ENCODE measurements around the gene KCNAB1.

KCNAB1 gene

GRCh38 chr3:156251424-156251823 lies 131.0 kb downstream of the KCNAB1 start:
- no peak overlapping the region for H3K4me2 ChIP-seq (ENCODE audit: low read length)
- H3K9me3 ChIP-seq (ENCODE audit: control insufficient read depth, low read length) = no peaks in the 10 kb centered on the region
- no peaks in the 10 kb centered on the region for H3K27me3 ChIP-seq (ENCODE audit: control insufficient read depth, insufficient read depth, low read length)
- no peaks in the 10 kb centered on the region for H3K36me3 ChIP-seq (ENCODE audit: control insufficient read depth, insufficient read depth, low read length)
- H3K4me3 ChIP-seq (ENCODE audit: low read depth, low read length) = no peak overlapping the region
- H3K27ac ChIP-seq = no peak overlapping the region
- no peaks in the 10 kb centered on the region for H3K4me1 ChIP-seq
- no peak overlapping the region for H2AFZ ChIP-seq
- H3K9ac ChIP-seq = no peak overlapping the region
- TF ChIP-seq CTCF (IDR thresholded peaks at IDR 0.05) = no peak
- H3K79me2 ChIP-seq = no peaks in the 10 kb centered on the region

- Histone ChIP-seq H2AFZ (no peak overlapping the region), H3K4me3 (ENCODE audit: low read depth, low read length) (no peak overlapping the region), H3K9me3 (ENCODE audit: control insufficient read depth, low read length) (no peaks in the 10 kb centered on the region), H3K27ac (no peak overlapping the region), H3K27me3 (ENCODE audit: control insufficient read depth, insufficient read depth, low read length) (no peaks in the 10 kb centered on the region), H3K4me2 (ENCODE audit: low read length) (no peak overlapping the region), H3K4me1 (no peaks in the 10 kb centered on the region), H3K36me3 (ENCODE audit: control insufficient read depth, insufficient read depth, low read length) (no peaks in the 10 kb centered on the region), H3K79me2 (no peaks in the 10 kb centered on the region), H3K9ac (no peak overlapping the region)
- no peak for TF ChIP-seq CTCF (IDR thresholded peaks at IDR 0.05)
These were observed 132.3 kb downstream of the KCNAB1 start for GRCh38 chr3:156252656-156253055.

GRCh38 chr3:156253150-156253549 lies 132.8 kb downstream of the KCNAB1 start:
- no peak overlapping the region for H2AFZ ChIP-seq
- no peaks in the 10 kb centered on the region for H3K4me1 ChIP-seq
- H3K4me3 ChIP-seq (ENCODE audit: low read depth, low read length) = no peak overlapping the region
- no peaks in the 10 kb centered on the region for H3K27me3 ChIP-seq (ENCODE audit: control insufficient read depth, insufficient read depth, low read length)
- no peak for TF ChIP-seq CTCF (IDR thresholded peaks at IDR 0.05)
- no peaks in the 10 kb centered on the region for H3K9me3 ChIP-seq (ENCODE audit: control insufficient read depth, low read length)
- no peak overlapping the region for H3K9ac ChIP-seq
- no peaks in the 10 kb centered on the region for H3K79me2 ChIP-seq
- H3K4me2 ChIP-seq (ENCODE audit: low read length) = no peak overlapping the region
- no peaks in the 10 kb centered on the region for H3K36me3 ChIP-seq (ENCODE audit: control insufficient read depth, insufficient read depth, low read length)
- H3K27ac ChIP-seq = no peak overlapping the region

GRCh38 chr3:156256256-156256655 lies 135.9 kb downstream of the KCNAB1 start:
- Histone ChIP-seq H3K4me3 (ENCODE audit: low read depth, low read length) (no peak overlapping the region), H3K79me2 (no peaks in the 10 kb centered on the region), H3K27ac (no peak overlapping the region), H3K4me1 (no peaks in the 10 kb centered on the region), H3K36me3 (ENCODE audit: control insufficient read depth, insufficient read depth, low read length) (no peaks in the 10 kb centered on the region), H2AFZ (no peak overlapping the region), H3K9ac (no peak overlapping the region), H3K4me2 (ENCODE audit: low read length) (no peak overlapping the region), H3K27me3 (ENCODE audit: control insufficient read depth, insufficient read depth, low read length) (no peaks in the 10 kb centered on the region), H3K9me3 (ENCODE audit: control insufficient read depth, low read length) (no peaks in the 10 kb centered on the region)
- no peak for TF ChIP-seq CTCF (IDR thresholded peaks at IDR 0.05)

- H3K4me2 ChIP-seq (ENCODE audit: low read length) = no peak overlapping the region
- TF ChIP-seq CTCF (IDR thresholded peaks at IDR 0.05) = no peak
- H3K36me3 ChIP-seq (ENCODE audit: control insufficient read depth, insufficient read depth, low read length) = no peaks in the 10 kb centered on the region
- H3K4me3 ChIP-seq (ENCODE audit: low read depth, low read length) = no peak overlapping the region
- H3K27ac ChIP-seq = no peak overlapping the region
- no peaks in the 10 kb centered on the region for H3K79me2 ChIP-seq
- no peaks in the 10 kb centered on the region for H3K4me1 ChIP-seq
- H2AFZ ChIP-seq = no peak overlapping the region
- H3K9ac ChIP-seq = no peak overlapping the region
- H3K27me3 ChIP-seq (ENCODE audit: control insufficient read depth, insufficient read depth, low read length) = no peaks in the 10 kb centered on the region
- no peaks in the 10 kb centered on the region for H3K9me3 ChIP-seq (ENCODE audit: control insufficient read depth, low read length)
These were observed 136.6 kb downstream of the KCNAB1 start for GRCh38 chr3:156256945-156257344.
